GM10248 (cell line): ENCODE data around the gene OR4L1.

ENCODE experiments used
- CTCF ChIA-PET: fragments of 300-600 bp; sonication (Branson Sonifier 250); formaldehyde crosslinking; extraction: SDS; loops from one replicate; lab custom pipeline; 2021; ENCODE audit warnings: antibody characterized with exemption; lab: Yijun Ruan, JAX
- POLR2A ChIA-PET: fragments of 350-650 bp; sonication (Branson Sonifier 250); formaldehyde crosslinking; extraction: SDS; loops from one replicate; lab custom pipeline; 2020; ENCODE audit warnings: antibody characterized with exemption; lab: Yijun Ruan, JAX
- DNase-seq: peaks from one replicate; pipeline ENCODE4 v3.0.0; 2012; ENCODE audit errors: extremely low spot score
- CTCF ChIP-seq: IDR thresholded peaks from 2 replicates; pipeline ENCODE4 v1.5.1; 2012; ENCODE audit warnings: mild to moderate bottlenecking, low read depth; ENCODE audit errors: extremely low read depth, missing control alignments, control extremely low read depth

The OR4L1 gene, protein sequence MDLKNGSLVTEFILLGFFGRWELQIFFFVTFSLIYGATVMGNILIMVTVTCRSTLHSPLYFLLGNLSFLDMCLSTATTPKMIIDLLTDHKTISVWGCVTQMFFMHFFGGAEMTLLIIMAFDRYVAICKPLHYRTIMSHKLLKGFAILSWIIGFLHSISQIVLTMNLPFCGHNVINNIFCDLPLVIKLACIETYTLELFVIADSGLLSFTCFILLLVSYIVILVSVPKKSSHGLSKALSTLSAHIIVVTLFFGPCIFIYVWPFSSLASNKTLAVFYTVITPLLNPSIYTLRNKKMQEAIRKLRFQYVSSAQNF

GRCh38 chr14:20059745-20060144, at the start of gene OR4L1:
Gene OR4L1 (plus strand): TSS chr14:20060045. CDS start chr14:20060045, 0 bp downstream.
- no peak for TF ChIP-seq CTCF
- POLR2A ChIA-PET, result no interaction called here
- DNase-seq, result no peak
- CTCF ChIA-PET, result no interaction called here

DNA sequence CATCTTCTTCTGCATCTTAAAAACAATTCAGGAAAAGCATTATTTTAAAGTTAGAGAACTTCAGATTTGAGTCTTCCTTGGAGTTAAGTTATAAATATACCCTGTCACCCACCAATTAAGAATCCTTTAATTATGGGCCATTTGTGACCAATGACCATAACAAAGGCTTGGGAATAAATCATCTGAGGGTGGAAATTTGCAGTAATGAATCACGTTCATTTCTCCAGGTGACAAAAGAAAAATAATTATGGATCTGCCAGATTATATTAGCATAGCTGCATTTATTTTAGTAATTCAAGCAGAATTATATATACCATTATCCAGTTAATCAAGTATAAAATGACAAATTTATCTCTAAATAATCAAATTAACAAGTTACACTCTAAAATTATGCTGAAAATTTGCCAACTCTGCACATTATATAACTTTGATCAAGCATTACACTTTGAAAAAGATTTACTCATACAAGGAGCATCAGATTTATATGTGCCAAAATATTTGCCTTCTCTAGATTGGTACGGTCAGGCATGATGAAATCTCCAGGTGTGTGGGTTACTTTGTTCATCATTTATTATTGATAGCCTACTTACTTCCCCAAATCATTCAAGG, 40.5 kb upstream of the OR4L1 start, which contains the start of gene OR4K14:
Gene OR4K14, minus strand, starts transcription at position 51 of the 609 bp plus-strand sequence. CDS start 4,114 bp downstream, outside the sequence.
- ChIA-PET CTCF (no interaction called here), POLR2A (no interaction called here)
- no peak for DNase-seq
- no peak for TF ChIP-seq CTCF

DNA sequence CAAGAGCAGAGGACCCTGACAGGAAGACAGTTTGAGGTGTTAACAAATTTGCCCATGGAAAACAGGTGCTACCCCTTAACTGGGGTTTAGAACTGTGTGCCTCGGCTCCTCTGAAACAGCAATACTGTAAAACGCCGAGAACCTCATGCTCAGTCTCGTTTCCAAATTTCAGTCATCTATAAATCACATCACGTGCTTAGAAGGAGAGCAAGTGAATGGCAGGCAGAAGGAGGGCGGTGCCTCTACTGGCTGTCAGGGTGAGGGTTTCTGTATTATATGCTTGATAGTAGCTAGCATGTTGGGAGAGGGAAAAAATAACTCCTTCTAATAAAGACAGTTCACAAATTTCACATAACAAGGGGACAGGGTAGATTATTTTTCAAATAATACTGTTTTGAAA, 28.8 kb upstream of the OR4L1 start:
- DNase-seq, result no peak
- POLR2A ChIA-PET, result no interaction called here
- CTCF ChIA-PET, result interaction anchor here (1.3 kb wide), 1 partner anchor 9 kb away, joined by 3 read pairs; no protein-coding TSS in a partner anchor
- TF ChIP-seq CTCF, result no peak

GRCh38 chr14:20035449-20035848, 24.4 kb upstream of the OR4L1 start:
- POLR2A ChIA-PET, result no interaction called here
- CTCF ChIA-PET, result no interaction called here
- no peak for TF ChIP-seq CTCF
- no peak for DNase-seq

- no peak for DNase-seq
Observed at GRCh38 chr14:20035938-20036337, 23.9 kb upstream of the OR4L1 start, which contains the start of gene OR4K13. Gene OR4K13 (minus strand): TSS chr14:20036038. CDS start chr14:20034758, 1,280 bp downstream.

DNA sequence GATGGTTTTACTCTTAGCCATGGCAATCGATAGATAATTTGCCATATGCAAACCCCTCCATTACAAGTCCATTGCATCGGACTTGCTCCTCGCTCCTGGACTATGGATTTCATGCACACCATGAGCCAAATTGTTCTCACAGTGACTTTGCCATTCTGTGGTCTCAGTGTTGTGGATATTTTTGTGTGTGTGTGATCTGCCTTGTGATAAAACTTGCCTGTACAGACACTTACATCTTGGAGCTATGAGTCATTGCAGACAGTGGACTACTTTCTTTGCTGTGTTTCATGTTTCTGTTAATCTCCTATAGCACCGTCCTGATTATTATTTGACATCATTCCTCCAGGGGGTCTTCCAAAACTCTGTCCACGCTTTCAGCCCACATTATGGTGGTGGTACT, 15.6 kb upstream of the OR4L1 start:
- no peak for TF ChIP-seq CTCF
- DNase-seq, result no peak
- POLR2A ChIA-PET, result no interaction called here
- CTCF ChIA-PET, result no interaction called here

More at GRCh38 chr14:20035938-20036337, 23.9 kb upstream of the OR4L1 start, which contains the start of gene OR4K13:
- POLR2A ChIA-PET, result no interaction called here
- CTCF ChIA-PET, result no interaction called here
- no peak for TF ChIP-seq CTCF
